GM21825 (cell line): ENCODE measurements around the gene PLK3.
"Not testable (repeated sequence)": the region's sequence is repeated elsewhere in the genome, so short reads cannot be mapped to it uniquely, and the experiment has no call there.

Experiments used
- ATAC-seq: cut with Tn5 transposase; IDR thresholded peaks from one replicate; pipeline ENCODE4 v1.9.1; 2021; ENCODE audit warnings: mild to moderate bottlenecking, moderate library complexity; ENCODE audit not compliant: unreplicated experiment

The PLK3 gene

DNA sequence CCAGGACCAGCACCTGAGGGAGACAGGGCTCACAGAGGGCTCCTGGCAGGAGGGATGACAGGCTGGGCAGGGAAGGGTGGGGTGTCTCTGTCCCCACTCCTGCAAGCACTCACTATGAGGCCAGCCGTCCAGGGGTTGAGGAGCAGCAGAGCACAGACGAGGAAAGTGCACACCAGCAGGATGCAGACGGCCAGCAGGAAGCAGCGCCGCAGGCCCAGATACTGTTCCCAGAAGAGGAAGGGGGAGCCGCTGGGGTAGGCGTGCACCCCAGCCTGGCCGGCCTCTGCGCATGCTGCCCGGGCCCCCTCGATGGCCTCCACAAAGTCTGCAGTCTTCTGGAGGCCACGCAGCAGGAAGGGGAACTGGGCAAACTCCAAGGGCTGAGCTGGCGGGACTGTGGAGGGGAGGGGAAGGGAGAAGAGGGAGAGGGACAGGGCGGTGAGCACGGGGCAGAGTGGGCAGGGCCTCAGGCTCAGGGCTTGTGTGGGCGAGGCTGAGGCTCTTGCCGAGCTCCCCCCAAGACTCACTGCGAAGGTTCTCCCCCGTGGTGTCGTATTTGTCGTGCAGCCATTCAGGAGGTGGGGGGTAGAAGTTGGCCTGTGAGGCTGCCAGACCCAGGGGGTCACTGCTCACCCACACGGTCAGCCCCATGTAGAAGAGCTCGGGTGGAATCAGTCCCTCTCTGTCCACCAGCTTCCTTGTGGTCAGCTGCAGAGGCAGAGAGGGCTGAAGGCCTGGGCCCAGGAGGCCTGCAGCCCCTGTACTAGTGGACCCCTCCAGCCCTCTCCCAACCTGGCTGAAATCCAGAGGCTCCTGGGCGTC lies 26.4 kb downstream of the PLK3 start:
- ATAC-seq: no peak

DNA sequence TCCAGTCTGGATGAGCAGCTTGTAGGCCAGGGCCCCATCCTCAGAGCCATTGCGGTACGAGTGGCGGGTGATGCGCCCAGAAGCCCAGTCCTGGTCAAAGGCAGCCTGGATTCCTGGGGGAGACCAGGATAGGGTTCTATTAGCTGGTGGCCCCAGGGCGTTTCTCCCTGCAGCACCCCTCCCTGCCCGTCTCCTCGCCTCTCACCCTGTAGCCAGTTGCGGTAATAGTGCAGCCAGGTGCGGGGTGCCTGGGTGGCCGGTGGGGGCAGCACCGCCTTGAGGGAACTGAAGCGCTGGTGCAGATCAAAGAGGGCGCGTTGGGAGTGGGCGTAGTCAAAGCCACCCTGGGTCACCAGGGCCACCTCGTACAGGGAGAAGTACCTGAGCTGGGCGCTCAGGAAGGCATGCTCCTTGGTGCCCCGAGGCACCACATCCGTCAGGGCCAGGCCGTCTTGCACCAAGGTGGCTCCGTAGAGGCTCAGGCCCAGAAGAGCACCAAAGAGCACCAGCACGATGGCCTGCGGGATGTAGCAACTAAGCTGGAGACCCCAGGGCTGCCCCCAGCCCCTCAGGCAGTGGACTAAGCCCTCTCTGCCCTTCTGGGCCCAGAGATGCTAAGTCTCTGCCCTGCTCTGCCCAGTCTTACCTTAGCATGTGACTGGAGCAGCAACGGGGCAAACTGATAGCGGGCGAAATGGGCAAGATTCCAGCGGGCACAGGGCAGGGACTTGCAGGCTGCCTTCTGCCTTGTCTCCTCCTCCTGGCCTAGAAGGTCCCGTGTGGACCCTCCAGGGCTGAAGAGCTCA lies 27.2 kb downstream of the PLK3 start:
- ATAC-seq: no peak

GRCh38 chr1:44828003-44828651 lies 27.9 kb downstream of the PLK3 start:
- ATAC-seq: no peak

- ATAC-seq: no peak
Observed at GRCh38 chr1:44828841-44829440, 28.8 kb downstream of the PLK3 start.

DNA sequence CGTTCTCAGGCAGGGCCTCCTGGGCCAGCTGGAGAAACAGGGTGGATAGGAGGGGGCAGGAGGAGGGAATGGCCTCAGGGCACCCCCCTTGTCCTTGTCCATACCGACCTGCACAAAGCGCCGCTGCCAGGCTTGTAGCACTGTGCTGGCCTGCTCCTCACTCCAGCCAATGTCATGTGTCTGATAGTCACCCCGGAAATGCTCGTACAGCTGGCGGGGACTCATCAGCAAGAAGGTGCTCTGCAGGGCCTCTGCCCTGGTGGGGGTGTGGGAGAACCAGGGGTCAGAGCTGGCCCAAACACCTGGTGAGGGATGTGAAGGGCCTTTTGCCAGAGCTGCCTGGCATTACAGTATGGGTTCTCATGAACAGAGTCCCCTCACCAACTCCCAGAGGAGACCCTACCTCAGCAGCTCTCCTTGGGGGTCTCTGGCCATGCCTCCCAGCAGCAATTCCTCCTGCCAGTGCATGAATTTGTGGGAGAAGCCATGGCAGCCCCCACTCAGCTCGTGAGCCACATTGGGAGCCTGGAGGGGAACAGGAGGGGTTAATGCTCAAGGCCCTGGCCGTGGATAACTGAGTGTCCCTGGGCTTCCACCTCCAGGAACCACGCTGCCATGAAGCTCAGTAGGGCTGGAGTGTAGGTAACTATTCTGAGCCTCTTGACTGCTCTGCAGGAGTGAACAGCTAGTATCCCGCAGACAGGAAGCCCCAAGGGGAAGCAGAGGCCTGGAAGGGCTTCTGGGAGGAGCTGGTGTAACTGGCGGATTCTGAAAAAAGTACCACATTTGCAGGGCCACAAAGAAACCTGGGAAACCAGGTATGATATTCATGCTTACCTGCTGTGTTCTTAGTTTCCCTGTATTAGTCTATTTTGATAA lies 29.6 kb downstream of the PLK3 start:
- no peak for ATAC-seq

DNA sequence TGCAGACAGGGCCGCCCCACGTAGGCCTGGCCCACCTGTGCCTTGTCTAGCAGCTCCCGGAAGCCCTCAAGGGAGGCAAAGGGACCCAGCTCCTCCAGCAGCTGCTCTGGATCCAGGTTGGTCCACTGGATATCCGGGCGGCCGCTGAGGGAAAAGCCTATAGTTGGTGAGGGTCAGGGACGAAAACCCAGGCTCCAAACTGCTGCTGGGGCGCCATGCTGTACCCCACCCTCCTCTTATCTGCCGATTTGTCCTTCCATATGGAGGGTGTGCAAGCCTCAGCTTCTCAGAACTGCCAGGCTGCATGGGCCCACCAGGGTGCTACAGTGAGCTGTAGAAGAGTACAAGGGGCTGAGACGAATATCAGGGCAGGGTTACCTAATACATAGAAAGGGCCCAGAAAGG lies 30.7 kb downstream of the PLK3 start:
- ATAC-seq: no peak

DNA sequence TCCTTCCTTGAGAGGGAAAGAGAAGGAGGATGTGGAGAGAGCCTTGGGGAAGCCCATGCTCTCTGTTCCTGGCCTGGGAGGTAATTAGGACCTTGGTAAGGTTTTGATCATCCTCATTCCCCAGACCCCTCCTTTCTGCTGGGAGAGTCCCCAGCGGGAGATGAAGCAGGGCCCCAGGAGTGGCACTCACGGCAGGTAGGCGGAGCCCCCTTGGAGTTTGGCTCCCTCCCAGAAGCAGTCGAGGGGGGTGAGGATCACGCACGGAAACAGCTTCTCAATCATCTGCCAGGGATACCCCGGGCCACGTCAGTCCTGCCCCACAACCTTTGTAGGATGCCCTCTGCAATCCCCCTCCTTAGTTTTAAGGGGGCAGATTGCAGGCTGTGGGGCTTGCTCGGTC lies 31.3 kb downstream of the PLK3 start:
- ATAC-seq: no peak

GRCh38 chr1:44832056-44832705 lies 32.0 kb downstream of the PLK3 start:
- no peak for ATAC-seq

DNA sequence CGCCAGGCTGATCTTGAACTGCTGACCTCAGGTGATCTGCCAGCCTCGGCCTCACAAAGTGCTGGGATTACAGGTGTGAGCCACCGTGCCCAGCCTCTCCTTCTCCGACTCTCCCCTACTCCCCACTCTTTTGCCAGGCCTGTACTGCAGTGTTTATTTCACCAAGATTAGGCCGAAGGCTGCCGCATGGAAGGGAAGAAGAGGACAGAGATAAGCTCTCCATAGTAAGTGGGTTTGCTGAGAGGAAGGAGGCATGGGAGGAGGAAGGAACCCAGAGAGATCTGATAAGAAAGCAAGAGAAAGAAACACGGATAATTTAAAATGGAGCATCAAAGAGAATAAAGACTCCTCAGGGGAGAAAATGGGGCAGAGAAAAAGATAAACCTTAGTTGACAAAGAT lies 34.2 kb downstream of the PLK3 start:
- ATAC-seq: no peak

- peak; percentile 65 for ATAC-seq
Observed at GRCh38 chr1:44835738-44836675, 35.8 kb downstream of the PLK3 start.

DNA sequence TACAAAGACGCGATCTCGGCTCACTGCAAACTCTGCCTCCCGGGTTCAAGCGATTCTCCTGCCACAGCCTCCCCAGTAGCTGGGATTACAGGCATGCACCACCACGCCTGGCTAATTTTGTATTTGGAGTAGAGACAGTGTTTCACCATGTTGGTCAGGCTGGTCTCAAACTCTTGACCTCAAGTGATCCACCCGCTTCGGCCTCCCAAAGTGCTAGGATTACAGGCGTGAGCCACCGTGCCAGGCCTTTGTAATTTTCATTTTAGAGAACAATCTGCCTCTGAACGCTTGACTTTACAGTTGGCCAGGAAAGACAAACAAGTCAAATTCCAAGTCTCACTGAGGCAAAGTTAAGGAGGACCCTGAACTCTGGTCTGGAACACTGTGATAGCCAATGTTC lies 38.1 kb downstream of the PLK3 start:
- not testable (repeated sequence) for ATAC-seq

- no peak for ATAC-seq
Observed at GRCh38 chr1:44839576-44839975, 39.4 kb downstream of the PLK3 start.

- ATAC-seq: no peak
Observed at GRCh38 chr1:44842486-44842861, 42.3 kb downstream of the PLK3 start.

DNA sequence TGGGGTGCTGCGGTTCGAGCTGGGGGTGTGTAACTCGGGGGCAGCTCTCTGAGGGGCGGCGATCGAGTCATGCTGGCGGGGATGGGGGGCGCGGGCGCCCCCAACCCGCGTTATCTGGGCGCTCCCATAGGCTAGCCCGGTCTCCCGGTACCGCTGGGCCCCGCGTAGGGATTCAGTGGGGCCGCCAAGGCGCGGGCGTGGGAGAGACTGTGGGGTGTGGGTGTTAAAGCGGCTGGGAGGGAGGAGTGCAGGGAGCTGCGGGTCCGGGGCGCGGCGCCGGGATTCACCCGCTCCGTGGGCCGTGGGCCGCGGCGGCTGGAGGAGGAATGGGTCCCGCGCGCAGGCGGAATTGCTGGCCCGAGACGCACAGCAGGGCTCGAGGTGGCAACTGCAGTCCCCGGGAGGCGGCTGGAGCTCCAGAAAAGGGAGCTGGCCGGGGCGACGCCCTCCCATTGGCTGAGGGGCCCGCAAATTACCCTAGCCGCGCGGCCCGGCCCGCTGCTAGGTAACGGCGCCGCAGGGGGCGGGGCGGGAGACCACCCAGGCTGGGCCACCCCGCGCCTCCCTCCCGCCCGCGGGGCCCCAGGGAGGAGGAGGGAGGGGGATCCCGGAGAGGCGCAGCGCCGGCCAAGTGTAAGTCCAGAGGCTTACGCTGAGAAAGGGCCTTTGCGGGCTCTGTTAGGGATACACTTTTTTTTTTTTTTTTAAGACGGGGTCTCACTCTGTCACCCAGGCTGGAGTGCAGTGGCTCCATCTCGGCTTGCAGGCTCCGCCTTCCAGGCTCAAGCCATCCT lies 42.9 kb downstream of the PLK3 start, which contains the start of gene PTCH2:
Gene PTCH2 (minus strand): TSS at position 392 of the 794 bp plus-strand sequence. CDS start 321 bp downstream, at position 71.
- ATAC-seq: no peak

DNA sequence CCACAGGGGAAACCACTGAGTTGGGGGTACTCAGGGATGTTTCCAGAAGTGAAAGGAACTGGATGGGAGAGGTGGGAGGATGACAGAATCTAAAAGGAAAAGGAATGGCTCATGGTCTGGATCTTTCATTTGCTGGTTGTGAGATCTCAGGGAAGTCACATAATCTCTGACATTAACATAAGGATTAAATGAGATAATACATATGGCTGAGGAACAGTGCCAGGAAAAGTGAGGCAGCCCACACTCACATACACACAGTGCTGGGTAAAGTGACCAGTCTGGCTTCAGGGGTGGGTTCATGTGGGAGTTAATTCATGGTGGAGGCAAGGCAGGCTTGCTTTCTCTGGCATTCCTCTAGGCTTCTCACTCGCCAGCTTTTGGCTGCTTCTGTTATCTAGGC lies 46.8 kb downstream of the PLK3 start:
- ATAC-seq: no peak

GRCh38 chr1:44847845-44848244 lies 47.7 kb downstream of the PLK3 start:
- no peak for ATAC-seq

- no peak for ATAC-seq
Observed at GRCh38 chr1:44848456-44849181, 48.4 kb downstream of the PLK3 start.
